HG02840 (cell line): ENCODE results near the gene FBXO31.

ENCODE experiments used
- ATAC-seq: cut with Tn5 transposase; IDR thresholded peaks from one replicate; pipeline ENCODE4 v1.9.1; 2021; ENCODE audit warnings: mild to moderate bottlenecking, moderate library complexity, moderate number of reproducible peaks; ENCODE audit not compliant: unreplicated experiment, low FRiP score

Gene FBXO31

GRCh38 chr16:87332150-87332549, 51.4 kb downstream of the FBXO31 start:
- no peak for ATAC-seq

GRCh38 chr16:87331241-87331801, 52.3 kb downstream of the FBXO31 start:
- no peak for ATAC-seq

- no peak for ATAC-seq
Measured at GRCh38 chr16:87330646-87331045, 52.9 kb downstream of the FBXO31 start.

- ATAC-seq, result no peak
Measured at GRCh38 chr16:87330257-87330624, 53.3 kb downstream of the FBXO31 start.

GRCh38 chr16:87329436-87330256, 53.9 kb downstream of the FBXO31 start:
- ATAC-seq, result no peak

- ATAC-seq, result no peak
Measured at GRCh38 chr16:87328846-87329245, 54.7 kb downstream of the FBXO31 start.

GRCh38 chr16:87327798-87328495, 55.6 kb downstream of the FBXO31 start:
- no peak for ATAC-seq

GRCh38 chr16:87326151-87326571, 57.4 kb downstream of the FBXO31 start:
- no peak for ATAC-seq

- ATAC-seq, result no peak
Measured at GRCh38 chr16:87325423-87325858, 58.1 kb downstream of the FBXO31 start.

- no peak for ATAC-seq
Measured at GRCh38 chr16:87324411-87325275, 58.9 kb downstream of the FBXO31 start.

- ATAC-seq, result no peak
Measured at GRCh38 chr16:87323727-87324410, 59.7 kb downstream of the FBXO31 start.

GRCh38 chr16:87322833-87323726, 60.5 kb downstream of the FBXO31 start:
- no peak for ATAC-seq

GRCh38 chr16:87322360-87322759, 61.2 kb downstream of the FBXO31 start:
- no peak for ATAC-seq

GRCh38 chr16:87321336-87322107, 62.1 kb downstream of the FBXO31 start:
- no peak for ATAC-seq

- no peak for ATAC-seq
Measured at GRCh38 chr16:87320510-87321227, 62.9 kb downstream of the FBXO31 start.

- ATAC-seq, result no peak
Measured at GRCh38 chr16:87319997-87320491, 63.5 kb downstream of the FBXO31 start.

GRCh38 chr16:87319011-87319410, 64.6 kb downstream of the FBXO31 start:
- no peak for ATAC-seq
